NB4 (cell line): Measurements from ENCODE around the gene GLI3.

Experiments
- MAX ChIP-seq: IDR thresholded peaks from 2 replicates; pipeline ENCODE4 v1.6.1; 2011; ENCODE audit warnings: low read depth, low read length
- POLR2A ChIP-seq: IDR thresholded peaks from 2 replicates; pipeline ENCODE4 v1.6.1; 2011; ENCODE audit warnings: mild to moderate bottlenecking; ENCODE audit not compliant: insufficient read length; ENCODE audit errors: extremely low read depth
- TF ChIP-seq, protein P1 (sequence below): IDR thresholded peaks from one replicate; pipeline ENCODE4 v1.5.1; 2012; ENCODE audit warnings: low read depth, low read length

DNA sequence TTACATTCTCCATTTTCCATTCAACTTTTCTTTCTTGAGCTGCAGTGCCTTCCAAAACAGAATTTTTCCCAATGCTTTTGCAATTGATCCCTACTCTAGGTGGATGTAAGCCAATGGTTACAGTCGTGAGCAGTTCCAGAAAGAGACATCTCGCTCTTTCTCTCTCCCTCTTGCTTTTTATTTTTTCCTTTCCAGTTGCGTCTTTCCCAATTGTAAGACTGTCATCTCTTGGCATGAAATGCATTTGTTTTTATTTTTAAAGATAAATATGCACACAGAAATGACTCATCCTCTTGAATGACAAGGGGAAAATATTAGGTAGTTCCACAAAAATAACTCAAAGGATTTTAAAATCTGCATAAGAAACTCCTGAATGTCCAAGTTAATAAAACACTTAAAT, 25.1 kb downstream of the GLI3 start:
- TF ChIP-seq, protein P1, sequence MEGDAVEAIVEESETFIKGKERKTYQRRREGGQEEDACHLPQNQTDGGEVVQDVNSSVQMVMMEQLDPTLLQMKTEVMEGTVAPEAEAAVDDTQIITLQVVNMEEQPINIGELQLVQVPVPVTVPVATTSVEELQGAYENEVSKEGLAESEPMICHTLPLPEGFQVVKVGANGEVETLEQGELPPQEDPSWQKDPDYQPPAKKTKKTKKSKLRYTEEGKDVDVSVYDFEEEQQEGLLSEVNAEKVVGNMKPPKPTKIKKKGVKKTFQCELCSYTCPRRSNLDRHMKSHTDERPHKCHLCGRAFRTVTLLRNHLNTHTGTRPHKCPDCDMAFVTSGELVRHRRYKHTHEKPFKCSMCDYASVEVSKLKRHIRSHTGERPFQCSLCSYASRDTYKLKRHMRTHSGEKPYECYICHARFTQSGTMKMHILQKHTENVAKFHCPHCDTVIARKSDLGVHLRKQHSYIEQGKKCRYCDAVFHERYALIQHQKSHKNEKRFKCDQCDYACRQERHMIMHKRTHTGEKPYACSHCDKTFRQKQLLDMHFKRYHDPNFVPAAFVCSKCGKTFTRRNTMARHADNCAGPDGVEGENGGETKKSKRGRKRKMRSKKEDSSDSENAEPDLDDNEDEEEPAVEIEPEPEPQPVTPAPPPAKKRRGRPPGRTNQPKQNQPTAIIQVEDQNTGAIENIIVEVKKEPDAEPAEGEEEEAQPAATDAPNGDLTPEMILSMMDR = no peak
- TF ChIP-seq POLR2A = no peak
- no peak for TF ChIP-seq MAX
